Adipose tissue (tissue), 3 donors: ENCODE measurements around the gene TATDN3. TPM values are rescaled to one million over a fixed set of nuclear protein-coding genes. Genes with fewer than 3 reads are reported as not detected.
"Not testable (repeated sequence)": the region's sequence is repeated elsewhere in the genome, so short reads cannot be mapped to it uniquely, and the experiment has no call there.

Source experiments
- H3K27ac ChIP-seq: one replicate; pipeline ENCODE4 v1.5.1; 2013; ENCODE audit warnings: low read depth, low read length
- WGBS, 3 donors: extraction: QIAGEN DNeasy Blood & Tissue Kit; methylation state at CpG; one replicate each; pipeline ENCODE4 v1.1.7; 2013; 5-methylcytosine and 5-hydroxymethylcytosine counted together
- polyA plus RNA-seq, 3 donors: library from polyadenylated mRNA; stranded (reverse); fragments of 200-250 nt; gene quantifications; one replicate each; pipeline ENCODE4 v1.2.3, GENCODE V29; 2013
- donor health status: healthy with polysubstance abuse.
- donor health status: Bipolar disorder and iron deficiency.
- donor health status: healthy.

Gene TATDN3
- polyA plus RNA-seq, result 10 to 100 TPM in 2 of 3 donors, 1 to 10 TPM in 1; 7.8 to 16.3 (median 14.8) TPM

- 0 to 1% (median 0%) methylated on average over 38 to 46 of the region's 46 CpGs for WGBS, 3 donors
These were observed at the start of gene TATDN3, which contains the start of gene NSL1 for GRCh38 chr1:212791676-212792395. Gene TATDN3, plus strand, starts transcription at chr1:212791894. Its CDS starts 28 bp downstream, at chr1:212791922. Gene NSL1, minus strand, starts transcription at chr1:212791777. Its CDS starts 14 bp downstream, at chr1:212791763.

GRCh38 chr1:212743901-212744475 is 47.7 kb upstream of the TATDN3 start:
- 85 to 90% (median 88%) methylated on average over 4 of the region's 4 CpGs for WGBS, 3 donors
- H3K27ac ChIP-seq, result no peak overlapping the region

More at GRCh38 chr1:212791676-212792395, at the start of gene TATDN3, which contains the start of gene NSL1:
- H3K27ac ChIP-seq, result no peak within 1 kb of the TSS

GRCh38 chr1:212745303-212745702 is 46.4 kb upstream of the TATDN3 start:
- no peak overlapping the region for H3K27ac ChIP-seq

GRCh38 chr1:212746546-212746945 is 45.1 kb upstream of the TATDN3 start:
- 96 to 98% (median 97%) methylated on average over 3 of the region's 3 CpGs for WGBS, 3 donors

GRCh38 chr1:212749821-212750535 is 41.7 kb upstream of the TATDN3 start:
- H3K27ac ChIP-seq, result no peak overlapping the region
- 40 to 56% (median 41%) methylated on average over 4 of the region's 4 CpGs for WGBS, 3 donors

More at GRCh38 chr1:212746546-212746945, 45.1 kb upstream of the TATDN3 start:
- no peak overlapping the region for H3K27ac ChIP-seq

- no peak overlapping the region for H3K27ac ChIP-seq
- 66 to 87% (median 68%) methylated on average over 3 of the region's 3 CpGs for whole genome bisulfite sequencing, 3 donors
These were observed 39.3 kb upstream of the TATDN3 start for GRCh38 chr1:212752252-212752933.

- 43 to 82% (median 52%) methylated on average over 3 of the region's 3 CpGs for WGBS, 3 donors
- H3K27ac ChIP-seq, result no peak overlapping the region
These were observed 38.7 kb upstream of the TATDN3 start for GRCh38 chr1:212752934-212753497.

- H3K27ac ChIP-seq, result no peak overlapping the region
These were observed 37.9 kb upstream of the TATDN3 start for GRCh38 chr1:212753749-212754148.

- WGBS, 3 donors, result 52 to 71% (median 57%) methylated on average over 8 of the region's 8 CpGs
- H3K27ac ChIP-seq, result no peak overlapping the region
These were observed 37.5 kb upstream of the TATDN3 start for GRCh38 chr1:212754193-212754592.

GRCh38 chr1:212754680-212755079 is 37.0 kb upstream of the TATDN3 start:
- WGBS, 3 donors, result 45 to 88% (median 53%) methylated on average over 1 of the region's 1 CpG
- no peak overlapping the region for H3K27ac ChIP-seq

GRCh38 chr1:212759683-212760082 is 32.0 kb upstream of the TATDN3 start:
- H3K27ac ChIP-seq, result no peak overlapping the region
- 97 to 99% (median 99%) methylated on average over 5 of the region's 5 CpGs for WGBS, 3 donors

- H3K27ac ChIP-seq, result no peak overlapping the region
- WGBS, 3 donors, result 97 to 98% (median 97%) methylated on average over 10 of the region's 10 CpGs
These were observed 31.4 kb upstream of the TATDN3 start for GRCh38 chr1:212760126-212760823.

- no peak overlapping the region for H3K27ac ChIP-seq
- 97 to 100% (median 98%) methylated on average over 4 of the region's 4 CpGs for WGBS, 3 donors
These were observed 29.5 kb upstream of the TATDN3 start for GRCh38 chr1:212762234-212762633.

GRCh38 chr1:212762839-212763238 is 28.9 kb upstream of the TATDN3 start:
- no peak overlapping the region for H3K27ac ChIP-seq
- WGBS, 3 donors, result 96 to 99% (median 97%) methylated on average over 9 of the region's 9 CpGs

- WGBS, 3 donors, result 96 to 100% (median 100%) methylated on average over 1 of the region's 1 CpG
- H3K27ac ChIP-seq, result not testable (repeated sequence)
These were observed 26.9 kb upstream of the TATDN3 start for GRCh38 chr1:212764718-212765281.

- not testable (repeated sequence) for H3K27ac ChIP-seq
- WGBS, 3 donors, result 49 to 50% (median 50%) methylated on average over 2 of the region's 2 CpGs
These were observed 24.9 kb upstream of the TATDN3 start for GRCh38 chr1:212766825-212767224.

GRCh38 chr1:212769459-212770167 is 22.1 kb upstream of the TATDN3 start:
- H3K27ac ChIP-seq, result no peak overlapping the region
- 64 to 85% (median 66%) methylated on average over 1 of the region's 1 CpG for WGBS, 3 donors
